Hematopoietic multipotent progenitor cell treated with erythropoietin and hydrocortisone succinate and interleukin-3 and kit ligand, for 4 days (in vitro differentiated cells): Measurements from ENCODE around the gene KCNJ18.
"Not testable (repeated sequence)": the region's sequence is repeated elsewhere in the genome, so short reads cannot be mapped to it uniquely, and the experiment has no call there.

Experiments used
- DNase-seq: peaks from one replicate; pipeline ENCODE4 v3.0.0-alpha.2; 2015

Gene KCNJ18

DNA sequence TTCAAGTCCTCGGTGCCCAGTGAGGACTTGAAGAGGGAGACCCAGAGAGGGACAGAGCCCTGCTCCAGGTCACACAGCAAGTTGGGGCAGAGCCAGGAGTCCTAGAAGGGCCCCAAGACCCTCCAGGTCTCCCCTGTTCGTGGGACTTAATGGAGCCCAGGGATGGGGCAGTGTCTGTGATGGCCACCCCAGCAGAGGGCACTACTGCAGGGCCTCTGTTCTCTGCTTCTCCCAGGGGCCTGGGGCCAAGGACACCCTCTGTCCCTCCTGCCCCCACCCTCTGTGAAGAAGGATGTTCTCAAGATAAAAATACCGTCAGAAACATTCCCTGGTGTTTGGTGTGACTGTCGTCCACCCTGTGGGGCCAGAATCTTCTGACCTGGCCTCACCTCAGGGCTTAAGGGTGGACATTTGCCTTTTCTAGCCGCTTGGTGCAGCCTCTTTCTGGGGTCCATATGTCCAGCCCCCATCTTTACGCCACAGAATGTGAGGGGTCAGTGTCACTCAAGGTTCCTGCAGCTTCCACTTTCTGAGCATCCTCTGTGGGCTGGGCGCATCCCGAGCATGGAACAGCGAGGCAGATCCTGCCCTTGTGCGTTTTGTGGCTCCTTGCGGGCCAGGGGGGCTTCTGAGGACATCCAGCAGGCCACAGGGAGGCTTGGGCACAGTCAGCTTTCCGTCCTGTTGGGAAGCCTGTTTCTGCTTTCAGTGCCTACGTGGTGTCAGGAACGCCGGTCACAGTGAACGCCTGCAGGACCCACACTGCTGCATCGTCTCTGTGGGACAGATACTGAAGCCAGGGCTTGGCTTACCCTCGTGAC, at the start of gene KCNJ18:
TSS of gene KCNJ18 (plus strand) at position 641 of the 821 bp plus-strand sequence. CDS start 10,264 bp downstream, outside the sequence.
- DNase-seq, result not testable (repeated sequence)

DNA sequence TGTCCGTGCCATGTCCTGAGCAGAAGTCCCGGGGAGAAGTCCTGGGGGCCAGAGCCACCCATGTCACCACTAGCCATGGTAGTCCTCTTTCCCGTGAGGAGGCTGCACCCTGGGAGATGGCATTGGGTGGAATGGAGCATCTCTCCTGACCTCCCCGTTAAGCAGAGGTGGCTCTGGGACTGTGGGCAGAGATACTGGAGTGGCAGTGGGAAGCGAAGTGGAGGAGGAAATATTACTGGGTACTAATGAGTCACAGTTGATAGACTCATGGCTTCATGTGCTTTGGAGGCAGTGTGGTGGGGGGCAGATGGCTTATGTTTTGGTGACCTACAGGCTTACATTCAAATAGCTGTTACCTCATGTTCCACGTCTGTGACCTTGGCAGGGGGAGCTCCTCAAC, 44.2 kb upstream of the KCNJ18 start:
- not testable (repeated sequence) for DNase-seq

GRCh38 chr17:21650043-21650442, 42.3 kb upstream of the KCNJ18 start:
- DNase-seq, result not testable (repeated sequence)

GRCh38 chr17:21652049-21652448, 40.3 kb upstream of the KCNJ18 start:
- peak; percentile 3 for DNase-seq

DNA sequence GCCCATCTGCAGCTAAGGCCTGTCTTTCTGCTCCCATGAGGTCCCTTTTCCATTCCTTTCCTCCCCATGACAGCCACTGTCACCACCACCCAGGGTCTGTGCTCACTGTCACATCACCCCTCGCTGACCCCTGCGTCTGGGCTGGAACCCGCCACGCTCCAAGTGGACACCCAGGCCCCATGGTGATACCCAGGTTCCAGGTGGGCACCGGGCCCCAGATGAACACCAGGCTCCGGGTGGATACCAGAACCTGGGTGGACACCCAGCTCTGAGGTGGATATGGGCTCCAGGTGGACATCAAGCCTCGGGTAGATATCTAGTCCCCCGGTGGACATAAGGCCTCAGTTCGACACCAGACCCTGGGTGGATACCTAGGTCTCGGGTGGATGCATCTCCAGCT, 39.1 kb upstream of the KCNJ18 start:
- not testable (repeated sequence) for DNase-seq

DNA sequence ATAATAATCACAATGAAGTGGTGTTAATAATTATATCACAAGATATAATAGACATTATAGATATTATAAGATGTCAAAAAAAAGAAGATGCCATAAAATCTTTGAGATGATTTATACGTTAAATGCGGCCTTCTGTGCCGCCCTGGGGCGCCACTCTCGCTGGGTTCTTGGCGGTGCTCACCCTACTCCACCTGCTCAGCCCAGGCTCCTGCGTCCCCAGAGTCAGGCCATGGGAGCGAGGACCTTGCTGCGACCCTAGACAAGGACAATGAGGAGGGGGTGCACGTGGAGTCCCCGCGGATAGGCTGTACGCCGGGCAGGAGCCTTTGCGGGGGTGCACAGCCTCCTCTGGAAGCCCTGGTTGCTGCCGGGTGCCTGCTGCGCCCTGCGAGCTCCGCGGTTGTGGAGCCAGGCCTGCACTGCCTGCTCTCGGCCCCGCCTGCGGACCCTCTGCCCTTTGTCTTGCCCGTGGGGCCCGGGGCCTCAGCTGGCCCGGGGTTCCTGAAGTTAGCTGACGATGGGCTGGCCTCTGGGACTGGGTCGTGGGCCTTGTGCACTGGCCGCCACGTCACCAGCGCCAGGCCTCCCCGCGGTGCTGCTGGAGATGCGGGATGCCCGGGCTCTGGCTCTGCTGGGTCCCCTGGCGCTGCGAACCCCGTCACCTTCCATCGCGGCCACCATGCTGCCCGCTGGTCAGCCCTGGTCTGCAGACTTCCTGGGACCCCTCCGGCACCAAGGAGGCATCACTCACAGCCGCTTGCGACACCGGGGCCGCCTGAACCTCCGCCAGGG, 35.6 kb upstream of the KCNJ18 start:
- not testable (repeated sequence) for DNase-seq

- DNase-seq, result not testable (repeated sequence)
These were observed 32.7 kb upstream of the KCNJ18 start for GRCh38 chr17:21659635-21660034.

DNA sequence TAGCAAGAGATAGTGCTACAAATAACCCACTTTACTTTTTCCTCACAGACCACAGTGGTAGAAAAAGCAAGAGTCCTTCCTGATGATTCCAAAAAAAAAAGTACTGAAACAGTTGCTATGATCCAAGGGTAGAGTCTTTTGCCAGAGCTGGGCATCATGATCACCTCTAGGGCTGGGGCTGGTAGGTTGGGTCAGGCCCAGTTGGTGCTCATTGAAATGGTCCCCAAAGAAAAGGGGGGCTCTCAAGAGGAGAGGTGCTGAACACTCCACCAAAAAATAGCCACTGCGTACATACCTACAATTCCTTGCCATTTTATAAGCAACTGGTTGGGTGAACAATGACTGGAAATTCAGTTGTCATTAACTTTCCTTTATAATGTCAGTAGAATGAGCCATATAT, 30.9 kb upstream of the KCNJ18 start:
- not testable (repeated sequence) for DNase-seq

DNA sequence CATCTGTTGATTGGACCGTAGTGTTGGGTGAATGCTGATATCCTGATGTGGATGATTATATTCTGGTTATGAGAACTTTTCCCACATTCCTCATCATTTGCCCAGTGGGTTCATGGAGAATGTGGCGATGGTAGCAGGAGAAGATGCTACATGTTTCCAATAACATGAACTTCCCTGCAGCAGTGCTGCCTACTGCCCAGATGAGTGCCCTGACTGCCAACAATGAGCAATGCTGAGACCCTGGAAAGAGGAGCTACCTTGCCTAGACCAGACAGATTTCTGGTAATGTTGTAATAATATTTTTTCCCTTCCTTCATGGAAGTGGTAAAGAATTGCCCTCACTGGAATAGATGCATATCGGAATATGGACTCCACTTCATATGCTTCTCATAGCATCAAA, 29.2 kb upstream of the KCNJ18 start:
- DNase-seq, result not testable (repeated sequence)

- DNase-seq, result not testable (repeated sequence)
These were observed 28.5 kb upstream of the KCNJ18 start for GRCh38 chr17:21663614-21664474.

DNA sequence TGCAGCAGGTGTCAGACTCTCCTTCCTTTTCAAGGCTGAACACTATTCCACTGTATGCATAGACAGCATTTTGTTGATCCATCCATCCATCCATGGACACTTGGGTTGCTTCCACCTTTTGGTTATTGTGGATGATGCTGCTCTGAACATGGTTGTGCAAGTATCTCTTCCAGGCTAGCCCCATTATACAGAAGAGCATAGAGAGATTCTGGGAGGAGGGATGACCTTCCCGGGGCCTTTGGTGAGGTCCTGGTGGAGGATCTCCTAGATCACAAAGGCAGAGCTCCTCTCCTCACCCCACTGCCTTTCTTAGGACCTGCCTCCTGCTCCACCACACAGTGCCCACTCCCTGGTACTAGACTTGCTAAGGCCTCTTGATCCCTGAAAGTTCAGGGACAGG, 27.2 kb upstream of the KCNJ18 start:
- DNase-seq, result not testable (repeated sequence)

DNA sequence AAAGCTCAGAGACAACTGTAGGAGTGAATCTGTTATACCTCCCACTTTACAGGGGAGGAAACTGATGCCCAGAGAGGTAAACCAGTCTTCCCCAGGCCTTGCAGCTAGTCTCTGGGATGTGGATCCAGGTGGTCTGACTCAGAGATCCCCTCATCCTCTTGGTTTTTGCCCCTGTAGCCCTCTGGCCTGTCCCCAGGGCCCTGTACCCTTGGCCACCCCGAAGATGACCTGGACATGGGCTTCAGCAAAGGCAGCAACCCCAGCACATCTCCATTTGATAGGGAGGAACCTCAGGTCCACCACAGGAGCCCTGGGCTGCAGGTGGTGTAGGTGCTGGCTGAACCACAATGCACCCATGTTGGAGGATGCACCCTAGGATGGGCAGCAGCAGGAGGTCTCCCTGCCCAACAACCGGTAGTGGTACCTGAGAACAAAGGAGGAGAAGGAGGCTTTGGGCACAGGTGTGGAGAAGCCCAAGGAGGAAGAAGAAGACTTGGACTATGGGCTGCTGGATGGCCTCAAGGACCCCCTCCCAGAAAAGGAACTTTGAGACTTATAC, 26.3 kb upstream of the KCNJ18 start:
- not testable (repeated sequence) for DNase-seq

- DNase-seq, result not testable (repeated sequence)
These were observed 25.5 kb upstream of the KCNJ18 start for GRCh38 chr17:21666711-21667412.

DNA sequence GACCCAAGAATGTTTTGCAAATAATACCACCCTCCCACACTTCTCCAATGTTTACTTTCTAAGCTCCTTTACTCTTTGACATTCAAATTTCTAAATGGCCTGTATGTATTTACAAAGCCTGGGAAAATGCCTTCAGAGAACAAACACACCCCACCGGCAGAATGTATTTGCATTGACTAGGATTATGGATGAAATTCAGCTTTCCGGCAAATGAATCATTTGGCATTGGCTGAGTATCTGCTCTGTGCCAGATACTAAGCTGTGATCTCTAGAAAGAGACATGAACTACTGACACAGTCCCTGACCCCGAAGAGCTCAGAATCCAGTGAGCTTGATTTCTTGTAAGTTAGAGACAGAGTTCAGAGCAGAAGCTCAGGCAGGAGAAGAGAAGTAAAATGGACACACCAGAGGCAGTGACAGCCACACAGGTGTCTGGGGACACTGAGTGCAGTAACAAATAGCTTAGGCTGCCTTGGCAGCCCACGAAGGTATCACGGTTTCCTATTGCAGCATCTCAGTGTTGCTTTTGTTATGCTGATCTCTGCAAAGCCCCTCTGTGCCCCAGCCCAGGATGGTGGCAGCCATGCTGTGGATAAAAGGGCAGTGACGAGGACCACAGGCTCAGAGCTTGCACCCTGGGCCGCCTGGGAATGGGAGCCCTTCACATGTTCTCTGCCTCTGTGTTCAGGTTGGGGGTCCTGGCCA, 24.8 kb upstream of the KCNJ18 start:
- DNase-seq, result not testable (repeated sequence)

GRCh38 chr17:21668118-21668488, 24.2 kb upstream of the KCNJ18 start:
- not testable (repeated sequence) for DNase-seq

DNA sequence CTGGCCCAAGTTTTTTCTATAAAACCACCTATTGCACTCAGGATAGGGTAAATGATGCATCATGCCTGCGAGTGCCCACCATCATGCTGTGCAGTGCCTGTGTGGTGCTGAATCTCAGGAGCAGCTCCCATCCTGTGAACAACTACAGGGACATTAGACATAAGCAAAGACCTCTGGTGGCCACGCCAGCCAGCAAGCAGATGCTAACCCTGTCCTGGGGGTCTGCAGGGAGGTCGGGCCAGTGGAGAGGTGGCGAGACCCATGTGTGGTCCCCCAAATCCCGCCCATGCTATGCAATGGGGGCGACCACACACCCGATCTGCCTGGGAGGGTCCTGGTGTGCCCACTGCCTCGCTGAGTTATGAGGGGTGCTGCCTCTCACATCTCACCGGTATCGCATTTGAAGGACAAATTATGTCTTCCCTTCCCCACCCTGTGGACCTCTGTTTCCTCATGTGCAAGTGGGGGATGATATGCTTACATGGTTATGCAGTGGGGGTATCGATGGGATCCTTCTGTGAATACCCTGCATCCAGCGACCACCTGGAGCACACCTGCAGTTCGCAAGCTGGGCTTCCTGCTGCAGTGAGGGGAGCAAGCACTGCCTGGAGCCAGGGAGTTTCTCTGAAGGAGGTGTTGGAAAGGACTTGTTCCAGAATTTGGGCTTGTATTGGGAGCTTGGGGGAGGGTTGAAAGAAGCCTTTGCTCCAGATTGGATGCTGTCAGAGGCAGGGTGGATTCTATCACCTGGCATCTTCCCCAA, 23.4 kb upstream of the KCNJ18 start:
- DNase-seq, result not testable (repeated sequence)

GRCh38 chr17:21669616-21670360, 22.5 kb upstream of the KCNJ18 start:
- DNase-seq, result not testable (repeated sequence)

DNA sequence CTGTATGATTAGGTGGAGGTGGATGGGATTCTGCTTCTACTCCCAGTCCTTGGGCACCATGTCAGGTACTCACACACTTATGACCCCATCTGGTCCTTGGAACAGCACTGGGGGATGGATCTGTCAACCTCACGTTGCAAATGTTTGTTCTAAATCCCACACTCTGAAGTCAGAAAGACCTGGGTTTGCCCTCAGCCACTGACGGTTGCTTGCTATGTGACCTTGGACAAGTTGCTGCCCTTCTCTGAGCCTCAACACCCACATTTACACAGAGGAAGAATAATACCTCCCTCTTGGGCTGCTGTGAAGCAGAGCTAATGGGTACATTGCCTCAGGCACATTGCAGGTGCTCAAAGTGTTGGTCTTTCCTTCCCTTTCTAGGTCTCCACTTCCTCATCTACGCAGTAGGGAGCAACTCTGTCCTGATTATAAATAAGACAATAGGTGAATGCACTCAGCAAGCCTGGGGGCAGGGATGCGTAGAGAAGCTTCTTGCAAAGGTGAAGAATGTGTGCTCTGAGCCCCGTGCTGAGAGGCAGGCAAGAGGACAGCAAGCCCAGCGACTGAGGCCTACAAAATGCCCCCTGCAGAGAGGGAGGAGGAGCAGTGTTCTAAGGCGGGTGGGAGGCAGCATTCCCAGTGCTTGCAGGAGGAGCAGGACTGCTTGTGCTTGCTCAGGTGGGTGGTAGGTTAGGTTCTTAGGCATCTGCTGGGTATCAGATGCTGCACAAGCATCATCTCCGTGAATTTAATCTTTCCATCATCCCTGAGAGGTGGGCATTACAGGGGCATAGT, 21.8 kb upstream of the KCNJ18 start:
- DNase-seq, result not testable (repeated sequence)

GRCh38 chr17:21671437-21671836, 20.9 kb upstream of the KCNJ18 start:
- not testable (repeated sequence) for DNase-seq
